Naive thymus-derived CD4-positive, alpha-beta T cell (primary cell): ENCODE measurements around the gene TEX36. TPM values are rescaled to one million over a fixed set of nuclear protein-coding genes. Genes with fewer than 3 reads are reported as not detected.
"Not testable (repeated sequence)": the region's sequence is repeated elsewhere in the genome, so short reads cannot be mapped to it uniquely, and the experiment has no call there.

Experiments used
- ATAC-seq: fragments of 150-1000 bp; cut with Tn5 transposase; 2 replicates; pipeline ENCODE4 v1.10.0; 2021; ENCODE audit warnings: mild to moderate bottlenecking, moderate library complexity
- CTCF ChIA-PET: fragments of 350-600 bp; sonication (Branson Sonifier 250); formaldehyde crosslinking; loops from one replicate; lab custom pipeline; 2021; ENCODE audit warnings: antibody characterized with exemption; lab: Charles Lee
- POLR2A ChIA-PET: fragments of 350-600 bp; sonication (Branson Sonifier 250); formaldehyde crosslinking; loops from one replicate; lab custom pipeline; 2021; ENCODE audit warnings: antibody characterized with exemption, inconsistent platforms; lab: Charles Lee
- DNase-seq, 9 donors: peaks; one replicate each; pipeline versions ENCODE4 v3.0.0 to v3.0.0-alpha.2; 2020 to 2022; ENCODE audit warnings: mixed read lengths in 1 of 9
- H3K27ac ChIP-seq: one replicate; pipeline ENCODE4 v1.7.0; 2013; ENCODE audit warnings: mild to moderate bottlenecking, low read depth, low read length, moderate library complexity
- H3K27me3 ChIP-seq, 2 donors: one replicate each; pipeline ENCODE4 v1.7.0; 2013; ENCODE audit warnings: low read length in 2 of 2, mild to moderate bottlenecking in 2 of 2, moderate library complexity in 2 of 2; ENCODE audit not compliant: control insufficient read depth in 2 of 2, insufficient read depth in 2 of 2
- H3K36me3 ChIP-seq, 3 experiments: 1 replicate in 2 of 3; 2 replicates in 1 of 3; pipeline ENCODE4 v1.7.0; 2013; ENCODE audit warnings: low read length in 3 of 3, mild to moderate bottlenecking in 3 of 3, moderate library complexity in 1 of 3; ENCODE audit not compliant: insufficient read depth in 3 of 3, control insufficient read depth in 2 of 3
- H3K4me1 ChIP-seq, 2 donors: one replicate each; pipeline ENCODE4 v1.7.0; 2013; ENCODE audit warnings: low read length in 2 of 2, mild to moderate bottlenecking in 2 of 2, moderate library complexity in 1 of 2; ENCODE audit not compliant: control insufficient read depth in 2 of 2, insufficient read depth in 2 of 2
- H3K4me3 ChIP-seq: 2 replicates; pipeline ENCODE4 v1.7.0; 2013; ENCODE audit warnings: mild to moderate bottlenecking, low read length
- H3K9me3 ChIP-seq, 3 experiments: 1 replicate in 2 of 3; 2 replicates in 1 of 3; pipeline ENCODE4 v1.7.0; 2013; ENCODE audit warnings: low read length in 3 of 3; ENCODE audit not compliant: control insufficient read depth in 2 of 3
- H3K27ac Mint-ChIP-seq, 9 donors: one replicate each; pipeline ENCODE4 v1.8.0; 2020 to 2022; ENCODE audit warnings: mixed read lengths in 9 of 9, mild to moderate bottlenecking in 8 of 9, moderate library complexity in 5 of 9, inconsistent platforms in 2 of 9
- H3K27me3 Mint-ChIP-seq, 5 donors: one replicate each; pipeline ENCODE4 v1.8.0; 2021 to 2022; ENCODE audit warnings: mixed read lengths in 5 of 5, mild to moderate bottlenecking in 1 of 5
- H3K36me3 Mint-ChIP-seq, 5 donors: one replicate each; pipeline ENCODE4 v1.8.0; 2020 to 2022; ENCODE audit warnings: mixed read lengths in 5 of 5, mild to moderate bottlenecking in 3 of 5, inconsistent platforms in 1 of 5
- H3K4me1 Mint-ChIP-seq, 7 donors: one replicate each; pipeline ENCODE4 v1.8.0; 2020 to 2022; ENCODE audit warnings: mixed read lengths in 7 of 7, mild to moderate bottlenecking in 3 of 7, inconsistent platforms in 1 of 7
- H3K4me3 Mint-ChIP-seq, 10 donors: one replicate each; pipeline ENCODE4 v1.8.0; 2020 to 2022; ENCODE audit warnings: mild to moderate bottlenecking in 10 of 10, mixed read lengths in 10 of 10, moderate library complexity in 6 of 10, inconsistent platforms in 2 of 10
- H3K9me3 Mint-ChIP-seq, 11 donors: one replicate each; pipeline ENCODE4 v1.8.0; 2020 to 2022; ENCODE audit warnings: mixed read lengths in 11 of 11, mild to moderate bottlenecking in 4 of 11, inconsistent platforms in 1 of 11, moderate library complexity in 1 of 11
- intact Hi-C, 2 donors: fragments of 100-400 bp; cut with micrococcal nuclease; formaldehyde crosslinking; loops; one replicate each; pipeline ENCODE4 v1.15.1; 2023
- polyA plus RNA-seq, 2 donors: library from polyadenylated mRNA; unstranded; fragments of 300-500 nt; fragmentation: Illumina TruSeq; gene quantifications; one replicate each; pipeline ENCODE4 v1.2.3, GENCODE V29; 2021
- total RNA-seq, 6 experiments: library from RNA in 5 of 6; stranded (reverse) in 5 of 6; gene quantifications; 1 replicate in 5 of 6; 2 replicates in 1 of 6; pipeline ENCODE4 v1.2.3 and lab custom pipeline; 2021 to 2026

TEX36 gene
- total and polyA plus RNA-seq, 7 experiments from 2014 or later: not detected

GRCh38 chr10:125620401-125620800 is 62.6 kb downstream of the TEX36 start:
- intact Hi-C loops: no loop called here
- ChIA-PET POLR2A (no interaction called here), CTCF (no interaction called here)
- ATAC-seq (no peak), DNase-seq (no peak)
- H3K27me3 Mint-ChIP-seq: peaks cover 0 to 34% (median 31%) of the 10 kb centered on the region in 5 donors
- Histone ChIP-seq H3K4me3 (no peak overlapping the region), H3K4me1 (no peaks in the 10 kb centered on the region), H3K27me3 (no peaks in the 10 kb centered on the region), H3K27ac (no peak overlapping the region), H3K36me3 (no peaks in the 10 kb centered on the region), H3K9me3 (no peaks in the 10 kb centered on the region)
- no peak overlapping the region for H3K4me3 Mint-ChIP-seq
- H3K27ac Mint-ChIP-seq: no peak overlapping the region
- peaks cover 0 to 18% (median 0%) of the 10 kb centered on the region in 11 donors for H3K9me3 Mint-ChIP-seq
- peaks cover 0 to 1% (median 0%) of the 10 kb centered on the region in 7 donors for H3K4me1 Mint-ChIP-seq
- no peaks in the 10 kb centered on the region for H3K36me3 Mint-ChIP-seq

GRCh38 chr10:125613062-125613461 is 69.9 kb downstream of the TEX36 start:
- H3K4me1 Mint-ChIP-seq, H3K27ac Mint-ChIP-seq, H3K4me3 ChIP-seq, H3K27ac ChIP-seq, H3K4me3 Mint-ChIP-seq, DNase-seq, H3K27me3 ChIP-seq, ATAC-seq, POLR2A ChIA-PET, H3K9me3 ChIP-seq, H3K36me3 ChIP-seq, H3K36me3 Mint-ChIP-seq, H3K4me1 ChIP-seq, CTCF ChIA-PET, H3K27me3 Mint-ChIP-seq, intact Hi-C loops: not testable (repeated sequence)
- peaks cover 0 to 12% (median 2%) of the 10 kb centered on the region in 11 donors for H3K9me3 Mint-ChIP-seq

- ATAC-seq (no peak), DNase-seq (no peak)
- no peaks in the 10 kb centered on the region for H3K9me3 ChIP-seq
- Mint-ChIP-seq H3K4me3 (no peak overlapping the region), H3K9me3 (peaks cover 0 to 12% (median 0%) of the 10 kb centered on the region in 11 donors), H3K27ac (no peak overlapping the region), H3K27me3 (peaks cover 0 to 4% (median 0%) of the 10 kb centered on the region in 5 donors), H3K36me3 (no peaks in the 10 kb centered on the region), H3K4me1 (no peaks in the 10 kb centered on the region)
- intact Hi-C loops: no loop called here
- no peak overlapping the region for H3K4me3 ChIP-seq
- H3K36me3 ChIP-seq: no peaks in the 10 kb centered on the region
- CTCF ChIA-PET: no interaction called here
- no peaks in the 10 kb centered on the region for H3K4me1 ChIP-seq
- H3K27ac ChIP-seq: no peak overlapping the region
- no peaks in the 10 kb centered on the region for H3K27me3 ChIP-seq
- POLR2A ChIA-PET: no interaction called here
Observed at GRCh38 chr10:125611756-125612155, 71.2 kb downstream of the TEX36 start.

- Histone ChIP-seq H3K9me3 (no peaks in the 10 kb centered on the region), H3K27ac (no peak overlapping the region), H3K4me3 (no peak overlapping the region), H3K4me1 (no peaks in the 10 kb centered on the region), H3K36me3 (no peaks in the 10 kb centered on the region), H3K27me3 (no peaks in the 10 kb centered on the region)
- CTCF ChIA-PET: no interaction called here
- POLR2A ChIA-PET: no interaction called here
- no peaks in the 10 kb centered on the region for H3K36me3 Mint-ChIP-seq
- H3K27ac Mint-ChIP-seq: no peak overlapping the region
- H3K4me3 Mint-ChIP-seq: no peak overlapping the region
- H3K27me3 Mint-ChIP-seq: peaks cover 0 to 6% (median 0%) of the 10 kb centered on the region in 5 donors
- no peak for DNase-seq
- no peaks in the 10 kb centered on the region for H3K4me1 Mint-ChIP-seq
- peaks cover 0 to 12% (median 0%) of the 10 kb centered on the region in 11 donors for H3K9me3 Mint-ChIP-seq
- intact Hi-C loops: no loop called here
- no peak for ATAC-seq
Observed at GRCh38 chr10:125611216-125611615, 71.7 kb downstream of the TEX36 start.

- ChIA-PET POLR2A (no interaction called here), CTCF (no interaction called here)
- intact Hi-C loops: no loop called here
- H3K36me3 Mint-ChIP-seq: no peaks in the 10 kb centered on the region
- Histone ChIP-seq H3K4me3 (no peak overlapping the region), H3K36me3 (no peaks in the 10 kb centered on the region), H3K9me3 (no peaks in the 10 kb centered on the region), H3K4me1 (no peaks in the 10 kb centered on the region), H3K27ac (no peak overlapping the region), H3K27me3 (no peaks in the 10 kb centered on the region)
- ATAC-seq (no peak), DNase-seq (no peak)
- no peaks in the 10 kb centered on the region for H3K4me1 Mint-ChIP-seq
- H3K27ac Mint-ChIP-seq: no peak overlapping the region
- peaks cover 0 to 17% (median 5%) of the 10 kb centered on the region in 5 donors for H3K27me3 Mint-ChIP-seq
- H3K9me3 Mint-ChIP-seq: peaks cover 0 to 12% (median 0%) of the 10 kb centered on the region in 11 donors
- H3K4me3 Mint-ChIP-seq: no peak overlapping the region
Observed at GRCh38 chr10:125609859-125610258, 73.1 kb downstream of the TEX36 start.

GRCh38 chr10:125608474-125608873 is 74.5 kb downstream of the TEX36 start:
- POLR2A ChIA-PET: no interaction called here
- peaks cover 0 to 19% (median 5%) of the 10 kb centered on the region in 5 donors for H3K27me3 Mint-ChIP-seq
- Histone ChIP-seq H3K27me3 (no peaks in the 10 kb centered on the region), H3K9me3 (no peaks in the 10 kb centered on the region), H3K27ac (no peak overlapping the region), H3K36me3 (no peaks in the 10 kb centered on the region), H3K4me1 (no peaks in the 10 kb centered on the region), H3K4me3 (no peak overlapping the region)
- DNase-seq (no peak), ATAC-seq (no peak)
- CTCF ChIA-PET: no interaction called here
- H3K4me1 Mint-ChIP-seq: no peaks in the 10 kb centered on the region
- H3K9me3 Mint-ChIP-seq: peaks cover 0 to 12% (median 0%) of the 10 kb centered on the region in 11 donors
- H3K36me3 Mint-ChIP-seq: no peaks in the 10 kb centered on the region
- H3K27ac Mint-ChIP-seq: no peak overlapping the region
- H3K4me3 Mint-ChIP-seq: no peak overlapping the region
- intact Hi-C loops: no loop called here

GRCh38 chr10:125607689-125608290 is 75.2 kb downstream of the TEX36 start:
- H3K27ac ChIP-seq: no peak overlapping the region
- H3K4me3 ChIP-seq: no peak overlapping the region
- Mint-ChIP-seq H3K9me3 (peaks cover 0 to 12% (median 0%) of the 10 kb centered on the region in 11 donors), H3K4me1 (no peaks in the 10 kb centered on the region), H3K36me3 (no peaks in the 10 kb centered on the region), H3K27ac (no peak overlapping the region), H3K4me3 (no peak overlapping the region), H3K27me3 (peaks cover 0 to 19% (median 5%) of the 10 kb centered on the region in 5 donors)
- intact Hi-C loops: no loop called here
- POLR2A ChIA-PET: no interaction called here
- no peak for ATAC-seq
- no peaks in the 10 kb centered on the region for H3K36me3 ChIP-seq
- no peaks in the 10 kb centered on the region for H3K27me3 ChIP-seq
- CTCF ChIA-PET: no interaction called here
- no peaks in the 10 kb centered on the region for H3K4me1 ChIP-seq
- H3K9me3 ChIP-seq: no peaks in the 10 kb centered on the region
- DNase-seq: no peak
